ENCODE results near the gene RELL1. TPM values are rescaled to one million over a fixed set of nuclear protein-coding genes. Genes with fewer than 3 reads are reported as not detected.

RELL1 gene
- total RNA-seq, 2 experiments from 2014 or later, result 53.5 to 62.3 TPM

DNA sequence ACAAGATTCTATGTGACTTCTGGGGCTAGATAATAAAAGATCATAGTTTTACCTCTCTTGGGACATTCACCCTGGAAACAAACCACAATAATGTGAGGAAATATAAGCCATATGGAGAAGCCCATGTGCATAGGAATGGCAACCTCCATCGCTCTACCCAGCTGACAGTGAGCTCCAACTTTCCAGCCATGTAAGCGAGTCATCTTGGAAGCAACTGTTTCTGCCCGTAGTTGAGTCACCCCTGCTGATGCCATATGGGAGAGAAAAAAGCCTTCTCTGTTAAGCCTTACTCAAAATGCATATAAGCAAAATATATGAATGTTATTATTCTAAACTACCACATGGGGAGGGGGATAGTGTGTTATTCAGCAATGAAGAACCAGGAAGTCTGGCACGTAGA lies 31.4 kb upstream of the RELL1 start:
- H4K20me1 ChIP-seq (ENCODE audit: insufficient read depth, low read length), result no peaks in the 10 kb centered on the region
- ChIA-PET CTCF (ENCODE audit: unreplicated experiment) (no interaction called here), POLR2A (interaction anchor here (0.9 kb wide), 1 partner anchor 8 kb away, joined by 3 read pairs; no protein-coding TSS in a partner anchor)
- BruUV-seq (replicated peaks), result no TSS peak
- no peaks in the 10 kb centered on the region for H3K4me1 ChIP-seq (ENCODE audit: insufficient read depth, low read length, poor library complexity, severe bottlenecking)
- H2AFZ ChIP-seq (ENCODE audit: low read length), result no peak overlapping the region
- H3K4me2 ChIP-seq (ENCODE audit: low read length), result no peak overlapping the region
- H3K27ac ChIP-seq (ENCODE audit: low read depth, low read length, poor library complexity, severe bottlenecking), result no peak overlapping the region
- no peaks in the 10 kb centered on the region for H3K9me2 ChIP-seq (ENCODE audit: insufficient read depth, low read length)
- no peaks in the 10 kb centered on the region for H3K9me3 ChIP-seq (ENCODE audit: low read length)
- no peaks in the 10 kb centered on the region for H3K79me2 ChIP-seq (ENCODE audit: insufficient read depth, low read depth, low read length)
- no peak for DNase-seq (ENCODE audit: low spot score)
- no peaks in the 10 kb centered on the region for H3K36me3 ChIP-seq (ENCODE audit: insufficient read depth, low read length)
- H3K4me3 ChIP-seq (ENCODE audit: low read depth, low read length, poor library complexity, severe bottlenecking), result no peak overlapping the region
- intact Hi-C loops (cut with micrococcal nuclease; ENCODE audit: unreplicated experiment), result no loop called here
- TF ChIP-seq EZH2phosphoT487 (IDR thresholded peaks at IDR 0.05; ENCODE audit: borderline replicate concordance, low read depth, low read length), result no peak
- TF ChIP-seq, protein P1, sequence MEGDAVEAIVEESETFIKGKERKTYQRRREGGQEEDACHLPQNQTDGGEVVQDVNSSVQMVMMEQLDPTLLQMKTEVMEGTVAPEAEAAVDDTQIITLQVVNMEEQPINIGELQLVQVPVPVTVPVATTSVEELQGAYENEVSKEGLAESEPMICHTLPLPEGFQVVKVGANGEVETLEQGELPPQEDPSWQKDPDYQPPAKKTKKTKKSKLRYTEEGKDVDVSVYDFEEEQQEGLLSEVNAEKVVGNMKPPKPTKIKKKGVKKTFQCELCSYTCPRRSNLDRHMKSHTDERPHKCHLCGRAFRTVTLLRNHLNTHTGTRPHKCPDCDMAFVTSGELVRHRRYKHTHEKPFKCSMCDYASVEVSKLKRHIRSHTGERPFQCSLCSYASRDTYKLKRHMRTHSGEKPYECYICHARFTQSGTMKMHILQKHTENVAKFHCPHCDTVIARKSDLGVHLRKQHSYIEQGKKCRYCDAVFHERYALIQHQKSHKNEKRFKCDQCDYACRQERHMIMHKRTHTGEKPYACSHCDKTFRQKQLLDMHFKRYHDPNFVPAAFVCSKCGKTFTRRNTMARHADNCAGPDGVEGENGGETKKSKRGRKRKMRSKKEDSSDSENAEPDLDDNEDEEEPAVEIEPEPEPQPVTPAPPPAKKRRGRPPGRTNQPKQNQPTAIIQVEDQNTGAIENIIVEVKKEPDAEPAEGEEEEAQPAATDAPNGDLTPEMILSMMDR (conservative IDR thresholded peaks at IDR 0.05; ENCODE audit: low read length), result no peak

DNA sequence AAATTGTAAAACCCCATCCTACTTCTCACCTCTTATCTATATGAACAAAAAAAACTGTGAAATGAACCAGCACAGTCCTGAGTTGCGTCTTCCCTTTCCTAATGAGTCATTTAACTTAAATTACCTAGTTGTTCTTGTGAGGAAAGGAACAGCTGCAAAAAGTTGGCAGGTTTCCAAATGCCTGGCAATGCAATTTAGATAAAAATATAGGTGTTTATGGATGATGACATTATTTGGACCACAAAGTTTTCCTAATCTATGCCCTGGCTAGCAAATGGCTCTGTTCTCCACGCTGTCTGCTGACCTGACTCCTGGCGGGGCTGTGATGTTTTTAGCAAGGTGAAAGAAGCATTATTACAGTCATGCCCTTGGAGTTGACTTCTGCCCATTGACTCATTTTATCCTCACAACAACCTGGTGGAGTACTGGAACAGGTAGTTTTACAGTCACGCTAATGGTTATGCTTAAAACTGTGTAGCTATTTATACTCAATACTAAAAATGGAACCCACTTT lies 29.8 kb upstream of the RELL1 start:
- CTCF ChIA-PET (ENCODE audit: unreplicated experiment), result no interaction called here
- Histone ChIP-seq H3K9me2 (ENCODE audit: insufficient read depth, low read length) (no peaks in the 10 kb centered on the region), H3K9me3 (ENCODE audit: low read length) (no peaks in the 10 kb centered on the region), H3K27ac (ENCODE audit: low read depth, low read length, poor library complexity, severe bottlenecking) (no peak overlapping the region), H4K20me1 (ENCODE audit: insufficient read depth, low read length) (no peaks in the 10 kb centered on the region), H3K4me3 (ENCODE audit: low read depth, low read length, poor library complexity, severe bottlenecking) (no peak overlapping the region), H3K79me2 (ENCODE audit: insufficient read depth, low read depth, low read length) (no peaks in the 10 kb centered on the region), H3K36me3 (ENCODE audit: insufficient read depth, low read length) (no peaks in the 10 kb centered on the region), H2AFZ (ENCODE audit: low read length) (no peak overlapping the region), H3K4me1 (ENCODE audit: insufficient read depth, low read length, poor library complexity, severe bottlenecking) (no peaks in the 10 kb centered on the region), H3K4me2 (ENCODE audit: low read length) (no peak overlapping the region)
- intact Hi-C loops (cut with micrococcal nuclease; ENCODE audit: unreplicated experiment), result no loop called here
- BruUV-seq (replicated peaks), result no TSS peak
- TF ChIP-seq EZH2phosphoT487 (IDR thresholded peaks at IDR 0.05; ENCODE audit: borderline replicate concordance, low read depth, low read length), result no peak
- TF ChIP-seq, protein P1 (conservative IDR thresholded peaks at IDR 0.05; ENCODE audit: low read length), result no peak
- POLR2A ChIA-PET, result interaction anchor here (0.7 kb wide), 1 partner anchor 27 kb away, joined by 3 read pairs; no protein-coding TSS in a partner anchor
- DNase-seq (ENCODE audit: low spot score), result no peak

DNA sequence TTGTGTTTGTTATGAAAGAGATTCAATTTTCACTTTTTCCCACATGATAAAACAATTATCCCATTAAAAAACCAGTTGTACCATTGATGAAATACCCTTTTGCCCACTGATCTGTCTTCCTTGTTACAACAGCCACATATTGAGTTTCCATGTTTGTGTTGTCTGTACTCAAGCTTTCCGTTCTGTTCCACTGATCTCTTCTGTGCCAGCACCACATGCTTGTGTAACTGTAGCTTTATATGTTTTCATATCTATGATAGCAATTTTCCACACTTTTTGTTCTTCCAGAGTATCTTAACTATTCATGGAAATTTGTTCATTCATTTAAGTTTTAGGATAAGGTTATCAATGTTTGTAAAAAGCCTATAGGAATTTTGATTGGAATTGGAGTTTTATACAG lies 24.3 kb upstream of the RELL1 start:
- no TSS peak for BruUV-seq (replicated peaks)
- no peaks in the 10 kb centered on the region for H3K9me3 ChIP-seq (ENCODE audit: low read length)
- intact Hi-C loops (cut with micrococcal nuclease; ENCODE audit: unreplicated experiment), result no loop called here
- H3K4me2 ChIP-seq (ENCODE audit: low read length), result no peak overlapping the region
- no peaks in the 10 kb centered on the region for H3K36me3 ChIP-seq (ENCODE audit: insufficient read depth, low read length)
- no peak for DNase-seq (ENCODE audit: low spot score)
- H3K27ac ChIP-seq (ENCODE audit: low read depth, low read length, poor library complexity, severe bottlenecking), result no peak overlapping the region
- no peaks in the 10 kb centered on the region for H4K20me1 ChIP-seq (ENCODE audit: insufficient read depth, low read length)
- no peaks in the 10 kb centered on the region for H3K79me2 ChIP-seq (ENCODE audit: insufficient read depth, low read depth, low read length)
- H3K4me3 ChIP-seq (ENCODE audit: low read depth, low read length, poor library complexity, severe bottlenecking), result no peak overlapping the region
- no peak overlapping the region for H2AFZ ChIP-seq (ENCODE audit: low read length)
- no peaks in the 10 kb centered on the region for H3K4me1 ChIP-seq (ENCODE audit: insufficient read depth, low read length, poor library complexity, severe bottlenecking)
- TF ChIP-seq, protein P1 (conservative IDR thresholded peaks at IDR 0.05; ENCODE audit: low read length), result no peak
- no peak for TF ChIP-seq EZH2phosphoT487 (IDR thresholded peaks at IDR 0.05; ENCODE audit: borderline replicate concordance, low read depth, low read length)
- POLR2A ChIA-PET, result no interaction called here
- H3K9me2 ChIP-seq (ENCODE audit: insufficient read depth, low read length), result no peaks in the 10 kb centered on the region
- CTCF ChIA-PET (ENCODE audit: unreplicated experiment), result no interaction called here
